Spleen (tissue), 11 donors: Measurements from ENCODE around the gene YWHAH. TPM values are rescaled to one million over a fixed set of nuclear protein-coding genes. Genes with fewer than 3 reads are reported as not detected.

Source experiments
- DNase-seq: peaks from one replicate; pipeline ENCODE4 v3.0.0-alpha.2; 2020
- H3K27ac ChIP-seq, 8 donors: fragments of 200-600 bp; sonication (generic) in 7 of 8; 1 replicate in 4 of 8; 2 replicates in 4 of 8; pipeline versions ENCODE4 v1.5.0 to v1.8.0; 2016 to 2021; ENCODE audit warnings: inconsistent platforms in 4 of 8, mild to moderate bottlenecking in 4 of 8, moderate library complexity in 1 of 8
- H3K27me3 ChIP-seq, 7 donors: fragments of 200-600 bp; sonication (generic) in 6 of 7; replicated peaks in 1 of 7; 1 replicate in 4 of 7; 2 replicates in 3 of 7; pipeline versions ENCODE4 v1.5.0 to v1.8.0; 2016 to 2021; ENCODE audit warnings: inconsistent platforms in 3 of 7, mild to moderate bottlenecking in 1 of 7
- H3K36me3 ChIP-seq, 6 donors: fragments of 200-600 bp; sonication (generic) in 5 of 6; 1 replicate in 4 of 6; 2 replicates in 2 of 6; pipeline versions ENCODE4 v1.5.0 to v1.8.0; 2016 to 2021; ENCODE audit warnings: inconsistent platforms in 2 of 6
- H3K4me1 ChIP-seq, 6 donors: fragments of 200-600 bp; sonication (generic) in 5 of 6; 1 replicate in 3 of 6; 2 replicates in 3 of 6; pipeline versions ENCODE4 v1.5.0 to v1.8.0; 2016 to 2021; ENCODE audit warnings: inconsistent platforms in 3 of 6
- H3K4me3 ChIP-seq, 8 donors: fragments of 200-600 bp; sonication (generic) in 7 of 8; 1 replicate in 4 of 8; 2 replicates in 4 of 8; pipeline versions ENCODE4 v1.5.0 to v1.8.0; 2016 to 2021; ENCODE audit warnings: inconsistent platforms in 4 of 8, mild to moderate bottlenecking in 4 of 8, moderate library complexity in 2 of 8
- H3K9me3 ChIP-seq, 8 donors: fragments of 200-600 bp; sonication (generic) in 7 of 8; 1 replicate in 4 of 8; 2 replicates in 4 of 8; pipeline versions ENCODE4 v1.5.0 to v1.8.0; 2016 to 2021; ENCODE audit warnings: inconsistent platforms in 4 of 8
- POLR2A ChIP-seq, 3 donors: fragments of 450-650 bp; IDR thresholded peaks; one replicate each; pipeline ENCODE4 v1.5.1; 2017; ENCODE audit warnings: antibody characterized with exemption in 3 of 3, mild to moderate bottlenecking in 1 of 3
- POLR2AphosphoS5 ChIP-seq, 3 donors: sonication (generic); formaldehyde crosslinking; IDR thresholded peaks; one replicate each; pipeline ENCODE4 v1.5.1; 2017; ENCODE audit warnings: antibody characterized with exemption in 3 of 3
- WGBS, 5 donors: extraction: QIAGEN DNeasy Blood & Tissue Kit in 3 of 5; methylation state at CpG; one replicate each; pipeline versions ENCODE4 v1.1.5 to v1.1.7; 2013 to 2018; 5-methylcytosine and 5-hydroxymethylcytosine counted together
- intact Hi-C: fragments of 100-400 bp; cut with DNase I; formaldehyde crosslinking; loops from one replicate; pipeline ENCODE4 v1.15.0; 2023; ENCODE audit warnings: low total_unique reads
- polyA plus RNA-seq, 3 donors: library from polyadenylated mRNA; stranded (reverse); fragments of 200-250 nt; gene quantifications; one replicate each; pipeline ENCODE4 v1.2.1, GENCODE V29; 2013
- total RNA-seq, 7 donors: library from RNA; depleted of rRNA in 3 of 7; stranded (reverse); fragments of >200 nt in 3 of 7; fragmentation: NEBNext Ultra II Directional in 4 of 7; extraction: Animal tissue kit (Norgen Biotek cat#: 25700) in 4 of 7; gene quantifications; one replicate each; pipeline versions ENCODE4 v1.1.0 to v1.2.1, GENCODE V29; 2016 to 2021
- TF ChIP-seq, protein P1 (sequence below), 11 experiments: fragments of 200-600 bp in 7 of 11; fragments of 450-650 bp in 4 of 11; sonication (generic) in 4 of 11; IDR thresholded peaks in 8 of 11; conservative IDR thresholded peaks in 3 of 11; 1 replicate in 7 of 11; 2 replicates in 4 of 11; pipeline versions ENCODE4 v1.4.0 to v1.8.0; 2016 to 2021; ENCODE audit warnings: antibody characterized with exemption in 11 of 11, inconsistent platforms in 4 of 11, mild to moderate bottlenecking in 1 of 11
- donor health status: healthy with polysubstance abuse.
- donor health status: DM: no; HTN: no; CAD: no; lungs with moderate emphysema.
- donor health status: DM: no; HTN: no; CAD: no.
- donor health status: Bipolar disorder and iron deficiency.
- donor health status: healthy.
- donor health status: DM: no; HTN: no; CAD: no.
- donor health status: DM: yes; HTN: yes; CAD: no.

YWHAH gene
- total and polyA plus RNA-seq, 10 donors: 34.2 to 130 (median 83.6) TPM

DNA sequence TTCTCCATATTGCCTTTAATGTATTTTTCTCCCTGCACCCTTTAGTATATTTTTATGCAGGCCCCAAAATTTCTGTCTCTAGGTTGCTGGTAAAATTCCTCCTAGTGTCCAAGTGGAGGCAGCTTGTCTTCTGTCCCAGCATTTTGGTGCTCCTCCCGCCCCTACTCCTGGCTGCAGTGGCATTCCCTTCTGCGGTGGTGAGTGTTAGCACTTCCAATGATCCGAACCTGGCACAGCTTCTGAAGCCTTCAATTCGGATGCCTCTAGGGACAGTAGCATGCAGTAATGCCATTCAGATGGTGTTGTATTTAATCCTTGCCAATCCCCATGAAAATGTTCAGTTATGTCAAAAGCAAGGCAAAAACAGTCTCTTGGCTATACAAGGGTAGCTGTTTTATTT is 5.9 kb downstream of the YWHAH start:
- peak; percentile 14 for DNase-seq
- Histone ChIP-seq H3K27me3 (no peaks in the 10 kb centered on the region), H3K9me3 (no peaks in the 10 kb centered on the region), H3K27ac (peak overlapping the region in 1 of 8 donors; percentile 46), H3K36me3 (peaks cover 0 to 70% (median 18%) of the 10 kb centered on the region in 6 donors), H3K4me1 (peaks cover 22 to 95% (median 73%) of the 10 kb centered on the region in 6 donors), H3K4me3 (no peak overlapping the region)
- TF ChIP-seq POLR2AphosphoS5 (IDR thresholded peaks at IDR 0.05) (no peak), POLR2A (IDR thresholded peaks at IDR 0.05) (no peak)
- TF ChIP-seq, protein P1, sequence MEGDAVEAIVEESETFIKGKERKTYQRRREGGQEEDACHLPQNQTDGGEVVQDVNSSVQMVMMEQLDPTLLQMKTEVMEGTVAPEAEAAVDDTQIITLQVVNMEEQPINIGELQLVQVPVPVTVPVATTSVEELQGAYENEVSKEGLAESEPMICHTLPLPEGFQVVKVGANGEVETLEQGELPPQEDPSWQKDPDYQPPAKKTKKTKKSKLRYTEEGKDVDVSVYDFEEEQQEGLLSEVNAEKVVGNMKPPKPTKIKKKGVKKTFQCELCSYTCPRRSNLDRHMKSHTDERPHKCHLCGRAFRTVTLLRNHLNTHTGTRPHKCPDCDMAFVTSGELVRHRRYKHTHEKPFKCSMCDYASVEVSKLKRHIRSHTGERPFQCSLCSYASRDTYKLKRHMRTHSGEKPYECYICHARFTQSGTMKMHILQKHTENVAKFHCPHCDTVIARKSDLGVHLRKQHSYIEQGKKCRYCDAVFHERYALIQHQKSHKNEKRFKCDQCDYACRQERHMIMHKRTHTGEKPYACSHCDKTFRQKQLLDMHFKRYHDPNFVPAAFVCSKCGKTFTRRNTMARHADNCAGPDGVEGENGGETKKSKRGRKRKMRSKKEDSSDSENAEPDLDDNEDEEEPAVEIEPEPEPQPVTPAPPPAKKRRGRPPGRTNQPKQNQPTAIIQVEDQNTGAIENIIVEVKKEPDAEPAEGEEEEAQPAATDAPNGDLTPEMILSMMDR (IDR thresholded peaks at IDR 0.05 in 8 of 11, conservative IDR thresholded peaks at IDR 0.05 in 3 of 11): no peak
- WGBS, 5 donors: 76 to 94% (median 86%) methylated on average over 4 of the region's 4 CpGs
- intact Hi-C loops: no loop called here

DNA sequence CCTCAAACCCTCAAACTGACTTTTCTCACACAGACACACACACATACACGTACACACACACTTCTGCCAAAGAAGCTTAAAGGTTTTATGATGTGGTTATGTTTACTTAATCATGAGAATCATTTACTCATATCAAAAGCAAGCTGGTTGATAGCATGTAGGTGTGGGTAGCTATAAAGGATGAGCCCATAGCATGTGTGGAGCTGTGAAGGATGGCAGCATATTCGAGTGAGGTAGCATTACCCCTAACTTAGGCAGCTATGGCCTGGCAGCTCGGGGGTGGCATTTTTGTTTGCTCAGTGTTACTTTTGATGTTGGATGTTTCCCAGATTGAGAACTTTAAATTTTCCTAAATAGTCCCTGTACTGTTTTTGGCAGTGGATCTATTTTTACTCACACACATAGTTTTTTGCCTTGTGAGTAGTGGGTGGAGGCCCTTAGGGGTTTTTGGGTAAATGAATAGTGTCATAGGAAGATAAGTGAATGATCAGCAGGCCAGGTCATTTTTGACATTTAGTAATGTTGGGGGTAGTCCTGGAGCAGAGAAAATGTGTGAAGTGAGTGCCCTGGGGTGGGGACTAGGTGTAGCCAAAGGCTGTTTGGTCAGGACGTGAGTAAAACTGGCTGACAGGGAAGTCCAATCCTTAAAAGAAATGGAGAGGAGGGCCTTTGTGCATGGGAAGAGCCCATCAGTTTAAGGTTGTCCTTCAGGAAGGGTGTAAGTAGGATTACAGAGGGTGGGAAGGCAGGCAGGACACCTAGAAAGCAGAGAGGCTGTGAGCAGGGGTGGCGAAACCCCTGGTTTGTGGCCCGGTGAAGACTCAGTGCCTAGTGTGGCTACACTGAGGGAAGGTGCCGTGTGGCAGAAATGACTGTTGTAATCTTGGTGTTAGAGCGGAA is 7.1 kb downstream of the YWHAH start:
- Histone ChIP-seq H3K4me3 (no peak overlapping the region), H3K4me1 (peaks cover 22 to 93% (median 63%) of the 10 kb centered on the region in 6 donors), H3K9me3 (no peaks in the 10 kb centered on the region), H3K36me3 (peaks cover 0 to 82% (median 25%) of the 10 kb centered on the region in 6 donors), H3K27me3 (no peaks in the 10 kb centered on the region), H3K27ac (peak overlapping the region in 4 of 8 donors; percentile 5 to 50 (median 40))
- no peak for TF ChIP-seq POLR2A (IDR thresholded peaks at IDR 0.05)
- TF ChIP-seq POLR2AphosphoS5 (IDR thresholded peaks at IDR 0.05): no peak
- TF ChIP-seq, protein P1 (IDR thresholded peaks at IDR 0.05 in 8 of 11, conservative IDR thresholded peaks at IDR 0.05 in 3 of 11): no peak
- 63 to 77% (median 68%) methylated on average over 8 of the region's 8 CpGs for WGBS, 5 donors
- intact Hi-C loops: no loop called here
- DNase-seq: peak; percentile 47

DNA sequence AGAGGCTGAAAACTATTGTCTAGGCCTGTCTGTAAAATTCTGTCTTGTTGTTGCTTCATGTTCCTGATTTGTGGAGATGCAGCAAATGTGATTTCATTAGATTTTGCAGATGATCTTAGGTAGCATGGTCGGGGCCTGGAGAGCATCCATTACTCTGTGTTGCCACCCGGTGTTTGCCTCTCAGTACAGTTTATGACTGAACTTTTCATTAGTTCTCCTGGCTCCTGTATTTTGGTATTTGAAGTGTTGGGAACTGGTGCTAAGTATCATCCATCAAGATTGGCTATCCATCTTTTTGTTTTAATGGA is 7.7 kb downstream of the YWHAH start:
- Histone ChIP-seq H3K36me3 (peaks cover 0 to 88% (median 31%) of the 10 kb centered on the region in 6 donors), H3K27me3 (no peaks in the 10 kb centered on the region), H3K27ac (peak overlapping the region in 4 of 8 donors; percentile 5 to 50 (median 40)), H3K4me3 (no peak overlapping the region), H3K9me3 (no peaks in the 10 kb centered on the region), H3K4me1 (peaks cover 22 to 93% (median 57%) of the 10 kb centered on the region in 6 donors)
- TF ChIP-seq POLR2AphosphoS5 (IDR thresholded peaks at IDR 0.05) (no peak), POLR2A (IDR thresholded peaks at IDR 0.05) (no peak)
- TF ChIP-seq, protein P1 (IDR thresholded peaks at IDR 0.05 in 8 of 11, conservative IDR thresholded peaks at IDR 0.05 in 3 of 11): no peak
- 75 to 86% (median 80%) methylated on average over 2 of the region's 2 CpGs for WGBS, 5 donors
- no peak for DNase-seq
- intact Hi-C loops: no loop called here

DNA sequence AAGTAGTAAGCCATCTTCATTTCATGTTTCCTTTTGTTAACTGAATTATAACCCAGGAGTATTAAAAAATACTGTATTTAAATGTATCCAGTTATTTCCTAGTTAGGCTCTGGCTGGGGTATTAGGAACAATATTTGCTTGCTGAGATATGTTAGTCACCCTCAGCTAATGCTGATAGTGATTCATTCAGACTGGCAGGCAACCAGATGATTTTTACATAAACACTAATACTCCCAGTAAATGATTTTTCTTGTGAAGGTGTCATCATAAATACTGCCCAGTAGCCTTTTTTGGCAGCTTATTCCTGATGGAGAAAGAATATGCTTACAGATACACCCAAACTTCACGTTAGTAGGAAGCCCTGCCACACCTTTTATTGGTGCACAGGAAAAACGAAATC is 8.1 kb downstream of the YWHAH start:
- Histone ChIP-seq H3K27ac (peak overlapping the region in 2 of 8 donors; percentile 34 to 46), H3K36me3 (peaks cover 0 to 90% (median 35%) of the 10 kb centered on the region in 6 donors), H3K9me3 (no peaks in the 10 kb centered on the region), H3K4me1 (peaks cover 22 to 89% (median 54%) of the 10 kb centered on the region in 6 donors), H3K4me3 (no peak overlapping the region), H3K27me3 (no peaks in the 10 kb centered on the region)
- DNase-seq: no peak
- intact Hi-C loops: no loop called here
- TF ChIP-seq, protein P1 (IDR thresholded peaks at IDR 0.05 in 8 of 11, conservative IDR thresholded peaks at IDR 0.05 in 3 of 11): no peak
- no peak for TF ChIP-seq POLR2A (IDR thresholded peaks at IDR 0.05)
- TF ChIP-seq POLR2AphosphoS5 (IDR thresholded peaks at IDR 0.05): no peak
- 61 to 78% (median 76%) methylated on average over 2 of the region's 2 CpGs for WGBS, 5 donors
